Prostate gland (tissue), 2 donors: ENCODE measurements around the gene CD2AP.

Source experiments
- CTCF ChIP-seq, 4 experiments: fragments of 200-600 bp in 2 of 4; fragments of 450-650 bp in 2 of 4; sonication (generic) in 2 of 4; IDR thresholded peaks; 1 replicate in 3 of 4; 2 replicates in 1 of 4; pipeline ENCODE4 v1.5.1; 2016 to 2019; ENCODE audit warnings: antibody characterized with exemption in 4 of 4, mild to moderate bottlenecking in 2 of 4, moderate library complexity in 2 of 4
- POLR2AphosphoS5 ChIP-seq: sonication (generic); formaldehyde crosslinking; IDR thresholded peaks from one replicate; pipeline ENCODE4 v1.6.1; 2017; ENCODE audit warnings: antibody characterized with exemption

- TF ChIP-seq CTCF (IDR thresholded peaks at IDR 0.05) (no peak), POLR2AphosphoS5 (no peak)
These were observed 25.3 kb downstream of the CD2AP start for GRCh38 chr6:47502920-47503319.
